ENCODE measurements around the gene SIM1. TPM values are rescaled to one million over a fixed set of nuclear protein-coding genes. Genes with fewer than 3 reads are reported as not detected.
A peak's percentile ranks its signal among the peaks of the same experiment; 100 is the strongest.

SIM1 gene
- total RNA-seq, 1 donor from 2014 or later, result not detected

DNA sequence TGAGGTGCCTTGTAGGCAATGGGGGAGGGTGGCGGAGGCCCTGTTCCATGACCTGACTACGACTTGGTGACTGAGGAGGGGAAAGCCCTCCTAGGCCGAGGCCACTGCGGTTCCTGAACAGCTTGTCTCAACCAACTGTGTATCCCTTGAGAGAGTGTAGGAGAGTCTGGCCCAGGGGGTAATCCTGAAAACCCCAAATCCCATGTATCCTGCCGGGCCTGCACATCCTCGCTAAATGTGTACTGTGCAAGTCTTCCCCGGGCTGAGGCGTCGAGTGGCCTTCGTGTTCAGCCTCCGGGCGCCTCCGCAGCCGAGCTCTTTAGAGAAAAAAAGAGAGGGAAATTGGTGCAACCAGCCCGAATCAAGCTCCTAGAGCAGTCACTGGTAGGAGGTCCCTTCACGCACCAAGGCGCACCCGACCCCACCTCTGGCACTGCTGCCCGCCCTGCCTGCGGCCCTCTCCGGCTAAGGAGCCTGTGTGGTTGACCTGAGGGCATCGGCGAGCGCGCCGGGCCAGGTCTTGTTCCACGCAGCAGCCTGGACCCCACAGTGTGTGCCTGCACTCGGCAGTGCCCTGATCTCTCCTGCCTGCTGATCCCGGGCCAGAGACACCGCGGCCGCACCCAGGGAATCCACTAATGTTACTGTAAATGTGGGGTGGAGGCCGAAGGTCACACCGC, 7.3 kb downstream of the SIM1 start:
- no peak for DNase-seq (ENCODE audit: low read depth in 2 of 2)

DNA sequence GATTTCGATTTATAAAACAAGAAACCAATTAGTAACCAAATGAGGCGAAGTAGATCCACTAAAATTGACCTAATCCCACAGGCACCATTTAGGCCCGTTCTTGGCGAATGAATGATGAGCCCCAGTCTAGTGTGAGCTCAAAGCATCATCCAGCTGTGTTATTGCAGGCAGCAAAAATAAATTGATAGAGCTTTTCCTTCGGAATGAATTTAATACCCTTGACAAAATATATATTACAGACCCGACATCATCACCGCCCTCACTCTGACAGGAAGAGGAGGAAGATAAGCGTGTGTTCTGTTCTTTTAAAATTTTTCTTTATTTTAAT, 7.8 kb downstream of the SIM1 start:
- DNase-seq (ENCODE audit: low read depth in 2 of 2), result no peak

DNA sequence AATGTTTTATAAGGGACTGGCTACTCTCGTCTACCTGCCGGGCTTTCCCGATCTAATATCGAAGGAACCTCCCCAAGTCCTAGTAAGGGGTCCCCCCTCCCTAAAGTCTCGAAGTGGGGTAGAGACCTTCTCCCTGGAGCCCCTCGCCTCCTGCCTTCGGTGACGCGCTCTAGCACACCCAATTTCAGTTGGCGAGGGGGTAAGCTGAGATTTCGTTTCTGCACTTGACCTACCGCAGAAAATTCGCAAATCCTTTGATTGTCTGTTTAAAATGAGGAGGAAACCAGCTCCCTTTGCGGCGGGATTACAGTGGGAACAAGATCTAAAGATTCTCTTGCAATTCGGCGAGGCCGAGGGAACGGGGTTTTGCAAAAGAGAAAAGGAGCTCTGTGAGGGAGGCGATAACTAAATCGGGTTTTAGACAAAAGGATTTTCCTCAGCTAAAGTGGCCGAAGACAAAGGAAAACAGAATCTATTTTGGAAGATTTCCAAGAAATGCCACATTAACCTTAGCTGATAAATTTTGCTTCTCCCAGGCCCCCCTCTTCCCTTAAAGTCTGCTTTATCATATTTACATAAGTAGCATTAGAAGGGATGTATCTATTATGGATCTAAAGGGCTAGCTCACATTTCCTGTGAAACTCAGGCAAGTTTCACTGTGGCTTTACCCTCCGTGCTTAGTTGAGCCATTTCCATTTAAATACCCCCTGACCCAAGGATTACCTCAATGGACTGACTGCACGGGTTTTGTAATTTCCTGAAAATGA, 8.4 kb downstream of the SIM1 start:
- no peak for DNase-seq (ENCODE audit: low read depth in 2 of 2)

DNA sequence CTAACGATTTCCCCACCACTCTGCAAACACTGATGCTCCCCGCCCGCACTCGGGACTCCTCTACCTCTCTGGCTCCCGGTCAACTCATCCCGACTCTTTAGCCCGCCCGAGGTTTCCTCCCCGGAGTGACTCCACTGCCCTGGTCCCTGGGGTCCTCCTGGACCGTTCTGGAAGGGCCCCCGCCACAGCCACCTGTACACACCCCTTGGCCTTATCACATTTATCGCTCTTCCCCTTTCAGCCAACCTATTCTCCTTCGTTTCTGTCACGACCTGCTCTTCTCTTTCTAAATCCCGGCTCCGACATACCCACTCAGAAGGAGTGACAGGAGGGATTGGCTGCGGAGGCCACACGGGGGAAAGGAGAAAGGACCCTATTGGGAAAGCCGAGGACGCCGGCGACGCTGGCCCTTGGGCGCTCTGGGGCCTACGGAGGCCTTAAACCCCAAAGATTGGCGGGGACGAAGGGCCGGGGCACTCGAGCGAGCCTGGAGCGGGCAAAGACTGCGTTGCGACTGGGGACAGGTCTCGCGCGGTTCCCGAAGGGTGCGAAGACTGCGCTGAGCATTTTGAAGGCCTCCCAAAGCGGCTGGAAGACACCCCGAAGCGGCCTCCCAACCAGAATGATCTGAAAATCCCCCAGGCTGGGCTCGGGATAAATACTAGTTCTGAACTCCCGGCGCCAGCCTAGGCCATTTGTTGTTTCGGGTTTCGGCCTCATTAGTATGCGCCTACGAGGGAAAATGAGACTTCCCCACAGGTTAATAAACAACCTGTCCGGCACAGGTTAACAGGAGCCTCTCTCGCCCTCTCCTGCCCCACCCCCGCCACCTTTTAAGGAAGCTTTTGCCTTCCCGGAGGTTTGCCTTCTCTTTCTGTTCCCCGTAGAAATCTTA, 9.2 kb downstream of the SIM1 start:
- DNase-seq (ENCODE audit: low read depth in 2 of 2), result no peak

DNA sequence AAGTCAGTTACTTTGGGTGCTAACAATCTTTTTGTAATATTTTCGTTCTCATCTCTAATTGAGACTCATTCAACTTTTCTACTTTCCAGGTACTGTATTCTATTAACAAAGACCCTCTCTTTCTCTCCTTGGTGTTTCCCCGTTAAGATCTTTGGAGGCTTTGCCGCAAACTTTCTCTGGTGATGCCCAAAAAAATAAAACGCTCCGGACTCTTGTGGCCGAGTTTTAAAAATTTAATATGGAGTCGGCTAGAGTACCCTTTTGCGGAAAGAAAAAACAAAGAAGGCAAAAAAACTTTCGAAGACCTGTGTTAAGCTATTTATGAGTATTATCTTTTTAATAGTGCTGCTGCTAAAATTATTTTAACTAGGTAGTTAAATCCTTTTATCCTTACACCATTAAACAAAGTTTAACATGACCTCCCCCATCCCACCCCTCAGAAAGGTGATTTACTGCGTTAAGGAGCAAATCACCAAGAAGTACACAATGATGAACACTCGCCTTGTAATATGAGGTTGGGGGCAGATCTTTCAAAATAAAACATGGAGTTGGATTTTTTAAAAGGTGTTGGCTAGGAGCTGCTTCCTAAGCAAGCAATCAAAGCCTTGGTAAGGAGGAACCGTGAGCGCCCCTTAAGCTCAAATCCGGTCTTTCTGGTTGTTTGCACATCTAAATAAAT, 10.0 kb downstream of the SIM1 start:
- DNase-seq (ENCODE audit: low read depth in 2 of 2), result no peak

DNA sequence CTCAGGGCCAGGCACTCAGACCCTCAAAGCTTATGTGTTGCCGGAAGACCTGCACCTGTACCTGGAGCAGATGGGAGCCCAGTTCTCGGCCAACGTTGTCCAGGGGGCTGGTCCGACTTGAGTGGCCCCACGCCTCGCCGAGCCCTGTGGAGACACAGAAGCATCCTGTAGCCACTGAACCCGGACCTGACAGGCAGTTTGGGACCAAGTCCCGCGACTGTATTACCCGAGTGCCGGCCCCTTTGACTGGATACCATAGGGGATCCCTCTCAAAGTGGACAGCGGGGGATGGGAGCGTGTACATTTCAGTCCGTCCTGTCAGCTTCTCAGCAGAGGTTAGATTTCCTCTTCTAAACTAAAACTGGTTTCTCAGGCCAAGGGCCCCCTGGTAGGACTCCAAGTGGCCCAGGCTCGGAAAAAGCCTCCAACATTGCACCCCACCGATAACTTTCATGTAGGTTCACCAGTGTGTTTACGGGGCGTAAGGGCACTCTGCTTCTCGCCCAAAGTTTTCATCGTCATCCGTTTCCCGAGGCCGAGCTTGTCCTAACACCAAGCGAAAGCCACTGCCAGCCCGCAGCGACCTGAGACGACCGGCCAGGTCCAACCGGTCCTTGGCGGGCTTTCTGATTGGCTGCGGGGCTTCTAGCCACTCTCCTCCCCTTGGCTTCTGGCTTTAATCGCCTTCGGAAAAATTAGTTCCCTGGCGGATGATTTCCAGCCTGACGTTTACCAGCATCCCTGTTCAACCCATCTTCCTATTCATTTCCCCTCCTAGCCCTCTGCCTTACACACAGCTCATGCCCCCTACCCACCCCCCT, 10.8 kb downstream of the SIM1 start:
- no peak for DNase-seq (ENCODE audit: low read depth in 2 of 2)

DNA sequence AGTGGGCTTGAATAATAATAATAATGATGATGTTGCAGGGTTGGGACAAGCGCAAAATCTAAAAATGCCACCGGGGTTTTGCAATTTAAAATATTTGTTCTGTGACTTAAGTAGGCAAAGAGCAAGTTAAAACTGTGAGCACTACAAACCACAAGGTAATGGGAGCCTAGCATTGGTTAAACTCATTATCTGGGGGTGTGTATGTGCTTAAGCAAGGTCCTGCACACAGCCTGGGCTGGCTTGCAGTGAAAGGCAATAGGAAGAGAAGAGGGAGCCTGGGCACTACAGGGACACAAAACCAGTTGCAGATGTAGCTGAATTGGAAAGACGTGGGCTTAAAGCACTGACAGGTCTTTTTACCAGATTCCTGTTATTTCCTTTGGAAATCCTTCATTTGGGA, 11.7 kb downstream of the SIM1 start:
- no peak for DNase-seq (ENCODE audit: low read depth in 2 of 2)

DNA sequence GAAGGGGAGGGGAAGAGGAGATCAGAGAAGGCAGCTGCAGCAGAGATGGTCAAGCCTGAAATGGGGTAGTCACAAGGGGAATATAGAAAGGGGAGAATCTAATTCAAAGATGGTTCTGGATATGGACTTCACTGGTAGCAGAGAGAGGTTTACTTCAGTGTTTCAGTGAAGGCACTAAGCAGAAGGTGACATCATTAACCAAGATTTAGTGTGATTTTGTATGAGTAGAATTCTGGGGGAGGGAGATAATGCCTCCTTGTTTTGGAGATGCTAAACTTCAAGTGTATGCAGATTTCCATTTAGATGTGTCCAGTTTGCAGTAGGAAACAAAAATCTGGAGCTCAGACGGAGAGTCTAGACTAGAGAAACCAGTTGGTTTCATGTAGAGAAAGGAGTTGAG, 13.1 kb downstream of the SIM1 start:
- no peak for DNase-seq (ENCODE audit: low read depth in 2 of 2)

DNA sequence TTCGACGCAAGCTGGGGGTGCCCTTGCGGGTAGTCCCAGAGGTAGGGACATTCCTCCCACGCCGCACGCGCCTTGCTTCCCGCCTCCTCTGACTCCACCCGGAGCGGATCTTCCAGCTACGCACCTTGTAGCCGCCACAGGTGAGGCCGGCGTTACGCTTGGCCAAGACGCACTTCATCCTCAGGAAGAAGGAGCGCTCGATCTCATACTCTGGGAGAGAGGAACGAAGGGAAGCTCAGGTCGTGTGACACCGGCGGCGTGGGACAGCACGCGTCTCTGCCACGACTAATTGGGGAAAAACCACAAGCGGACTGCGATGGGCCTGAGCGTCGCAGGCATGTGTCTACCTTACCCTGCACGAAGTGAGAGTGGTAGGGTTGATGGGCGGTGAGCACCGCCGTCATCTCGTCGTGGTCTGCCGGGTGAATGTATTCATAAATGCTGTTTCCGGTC, 15.5 kb downstream of the SIM1 start:
- DNase-seq (ENCODE audit: low read depth in 2 of 2), result no peak

DNA sequence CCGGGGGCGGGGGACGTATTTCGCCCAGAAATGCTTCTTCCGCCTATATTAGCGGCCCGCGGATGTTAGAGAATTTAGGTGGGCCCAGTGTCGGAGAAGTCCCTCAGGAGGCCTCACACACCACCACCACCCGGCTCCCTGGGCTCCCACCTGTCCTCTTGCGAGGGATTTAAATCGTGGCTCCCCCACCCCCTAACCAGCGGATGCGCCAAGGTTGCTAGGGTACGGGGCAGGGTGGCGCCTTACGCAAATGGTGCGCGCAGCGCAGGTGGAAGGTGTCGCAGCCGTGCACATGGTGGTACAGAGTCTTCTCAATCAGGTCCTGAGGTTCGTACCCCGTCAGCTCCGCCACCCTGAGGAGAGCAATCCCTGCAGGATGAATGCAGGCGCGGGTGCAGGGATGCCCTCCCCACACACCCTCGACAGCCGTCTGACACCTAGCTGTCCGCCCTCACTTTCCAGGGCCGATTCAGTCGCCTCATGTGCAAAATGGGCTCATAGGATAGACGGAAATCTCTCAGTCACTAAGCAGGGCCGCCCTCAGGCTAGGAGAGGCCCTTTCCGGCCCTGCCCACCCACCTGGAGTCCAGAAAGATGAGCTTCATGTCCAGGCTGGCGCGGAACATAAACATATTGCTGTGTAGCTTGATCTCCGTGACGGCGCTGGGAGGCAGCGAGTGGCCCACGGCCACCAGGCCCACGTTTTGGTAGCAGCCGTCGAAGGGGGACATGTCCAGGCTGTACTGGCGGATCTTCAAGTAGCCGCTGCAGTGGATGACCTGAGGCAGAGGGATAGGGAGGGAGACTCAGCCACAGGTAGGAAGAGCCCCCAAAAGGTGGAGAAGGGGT, 16.6 kb downstream of the SIM1 start:
- no peak for DNase-seq (ENCODE audit: low read depth in 2 of 2)

DNA sequence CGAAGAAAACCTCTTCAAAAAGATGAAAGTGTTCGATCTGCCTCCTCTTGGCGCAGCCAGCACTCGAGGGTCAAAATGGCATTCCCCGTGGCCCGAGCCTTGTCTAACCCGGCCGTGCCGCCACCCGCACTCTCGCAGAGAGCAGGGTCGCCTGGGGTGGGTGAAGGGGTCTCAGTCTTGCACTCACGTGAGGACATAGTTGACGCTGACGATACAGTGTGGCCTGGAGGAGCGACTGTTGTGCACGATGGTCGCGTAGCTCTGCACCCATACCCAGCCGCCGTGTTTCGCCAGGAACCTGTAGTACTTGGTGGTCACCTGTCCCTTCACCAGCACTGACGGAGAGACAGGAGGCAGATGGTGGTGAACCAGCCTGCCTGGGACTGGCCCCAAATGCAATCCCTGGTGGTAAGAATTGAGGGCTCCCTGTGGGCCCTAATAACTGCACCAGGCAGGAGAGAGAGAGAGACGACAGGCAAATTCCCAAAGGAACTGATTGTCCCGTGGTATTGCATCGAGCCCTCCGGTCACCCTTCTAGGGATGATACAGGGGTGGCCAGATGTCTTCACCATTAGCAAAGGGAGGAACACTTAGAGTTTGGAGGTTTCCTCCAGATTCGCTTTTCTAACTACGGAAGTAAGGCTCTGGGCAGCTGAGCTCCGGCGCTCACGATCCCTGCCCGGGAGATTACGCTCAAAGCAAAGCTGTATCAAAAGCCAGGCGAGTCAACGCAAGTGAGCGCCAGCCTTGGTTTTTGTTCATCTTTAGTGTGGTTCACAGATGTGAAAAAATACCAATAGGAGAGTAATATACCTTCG, 17.4 kb downstream of the SIM1 start:
- DNase-seq (ENCODE audit: low read depth in 2 of 2), result peak in 1 of 2 donors; percentile 29

DNA sequence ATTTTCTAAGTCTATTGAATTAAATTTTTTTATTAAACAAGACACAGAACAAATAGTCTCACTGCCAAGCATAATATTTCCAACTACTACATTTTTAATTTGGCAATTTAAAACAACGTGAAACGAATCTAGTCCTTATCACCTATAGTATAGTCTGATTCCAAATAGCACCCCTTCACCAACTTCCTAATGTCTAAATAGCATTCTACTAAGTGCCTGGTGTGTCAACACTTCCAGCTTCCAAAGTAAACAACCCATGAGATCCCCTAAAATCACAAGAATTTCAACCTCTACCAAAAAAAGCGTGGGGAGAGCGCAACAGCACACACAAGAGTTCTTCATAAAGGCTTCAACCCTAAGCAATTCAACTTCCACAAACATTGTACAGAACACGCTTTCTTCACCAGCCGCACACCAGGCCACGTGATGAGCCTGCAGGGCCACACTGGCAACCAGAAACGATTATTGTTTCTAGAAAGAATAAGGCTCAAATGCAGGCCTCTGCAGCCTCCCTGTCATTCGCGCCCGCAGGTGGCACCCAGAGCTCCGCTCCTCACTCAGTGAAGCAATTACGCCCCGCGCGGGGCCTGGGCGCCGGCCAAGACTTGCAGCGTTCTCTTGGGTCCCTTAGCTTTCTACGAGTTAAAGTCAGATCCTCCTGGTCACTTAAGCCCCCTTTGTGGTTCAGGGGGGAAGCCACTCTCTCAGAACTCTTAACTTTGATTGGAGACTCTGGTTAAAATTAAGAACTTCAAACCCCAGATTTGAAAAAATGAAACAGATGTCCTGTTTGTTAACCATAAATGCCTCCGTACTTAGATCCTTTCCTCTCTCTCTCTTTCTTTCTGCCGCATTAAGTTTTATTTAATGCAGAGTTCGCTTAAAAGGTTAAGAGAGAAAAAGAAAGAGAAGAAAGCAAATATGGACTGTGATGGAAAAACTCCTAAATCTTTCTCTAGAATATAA, 18.3 kb downstream of the SIM1 start:
- no peak for DNase-seq (ENCODE audit: low read depth in 2 of 2)

DNA sequence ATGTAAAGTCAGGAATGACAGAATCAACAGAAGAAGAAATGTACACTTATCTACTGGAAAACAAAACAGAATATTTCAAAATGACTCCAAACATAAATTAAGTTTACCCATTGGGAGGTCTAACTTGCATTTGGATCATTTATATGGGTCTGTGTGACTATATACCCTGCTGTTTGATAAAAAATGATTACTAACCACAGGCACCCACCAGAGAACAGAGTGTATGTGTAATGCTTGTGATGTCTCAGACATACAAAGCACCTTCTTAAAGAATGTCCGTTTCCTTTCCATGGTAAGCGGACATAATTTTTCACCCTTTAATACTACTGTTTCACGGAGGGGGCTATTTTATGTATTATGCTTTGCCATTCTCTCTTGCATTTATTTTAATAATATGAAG, 19.2 kb downstream of the SIM1 start:
- no peak for DNase-seq (ENCODE audit: low read depth in 2 of 2)

DNA sequence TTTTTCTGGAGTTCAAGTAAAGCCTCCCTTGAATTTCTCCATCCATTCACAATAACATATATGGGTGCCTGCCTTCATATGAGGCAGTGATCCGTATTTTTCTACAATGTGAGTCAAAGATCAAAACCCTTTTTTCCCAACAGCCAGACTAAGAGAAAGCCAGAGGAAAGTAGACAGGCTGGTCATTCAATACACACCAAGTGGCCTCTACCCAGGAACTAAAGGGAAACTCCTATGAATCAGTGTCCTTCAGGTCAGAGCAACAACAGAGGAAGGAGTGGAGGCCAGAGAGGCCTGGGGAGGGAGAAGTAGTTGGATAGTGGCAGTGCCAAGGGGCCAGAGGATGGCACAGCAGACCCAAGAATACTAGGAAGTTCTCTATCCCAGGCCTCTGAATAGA, 23.8 kb downstream of the SIM1 start:
- no peak for DNase-seq (ENCODE audit: low read depth in 2 of 2)

DNA sequence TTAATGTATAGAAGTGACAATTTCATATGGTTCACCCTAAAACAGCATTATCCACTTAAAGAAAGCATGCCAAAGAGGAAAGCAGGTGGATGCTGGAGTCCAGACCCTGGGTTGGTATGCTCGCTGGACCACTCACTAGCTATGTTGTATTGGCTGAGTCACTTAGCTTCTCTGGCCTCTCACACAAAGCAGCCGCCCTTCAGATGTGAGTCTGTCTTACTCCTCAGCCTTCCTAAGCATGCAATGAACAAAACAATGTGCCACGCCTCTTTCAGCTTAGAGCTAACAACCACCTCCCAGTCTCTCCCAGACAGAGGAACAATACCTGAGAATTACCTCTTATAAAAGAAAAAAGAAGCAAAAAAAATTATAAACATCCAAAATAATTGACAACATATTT, 29.4 kb downstream of the SIM1 start:
- no peak for DNase-seq (ENCODE audit: low read depth in 2 of 2)

DNA sequence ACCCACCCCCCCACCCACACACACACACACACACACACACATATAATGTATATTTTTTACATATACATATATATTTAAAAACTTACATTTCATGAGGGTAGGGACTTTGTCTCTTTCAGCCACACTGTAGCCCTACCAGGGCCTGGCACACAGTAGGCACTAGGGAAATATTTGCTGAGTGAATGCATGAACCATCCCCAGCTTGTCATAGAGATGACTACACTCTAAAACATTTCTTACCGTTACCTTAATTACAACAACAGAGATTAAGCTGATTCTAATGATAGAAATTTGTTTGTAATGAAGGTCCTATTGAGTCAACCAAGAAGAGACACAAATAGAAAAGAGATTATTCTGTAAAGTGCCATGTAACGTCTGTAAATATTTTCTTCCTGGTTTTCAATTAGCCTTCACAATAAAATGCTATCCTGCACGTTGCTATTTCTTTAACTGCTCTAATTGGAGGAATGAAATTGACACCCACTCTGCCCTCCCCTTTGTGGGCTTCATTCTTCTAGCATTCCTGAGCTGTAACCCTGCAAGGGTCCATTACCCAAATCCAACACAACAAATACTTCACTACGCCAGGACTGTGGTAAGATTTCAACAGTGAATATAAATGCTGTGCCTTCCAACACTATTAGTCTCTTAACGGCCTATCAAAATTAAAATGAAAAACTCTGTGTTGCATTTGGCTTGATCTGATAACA, 30.8 kb downstream of the SIM1 start:
- DNase-seq (ENCODE audit: low read depth in 2 of 2), result no peak

DNA sequence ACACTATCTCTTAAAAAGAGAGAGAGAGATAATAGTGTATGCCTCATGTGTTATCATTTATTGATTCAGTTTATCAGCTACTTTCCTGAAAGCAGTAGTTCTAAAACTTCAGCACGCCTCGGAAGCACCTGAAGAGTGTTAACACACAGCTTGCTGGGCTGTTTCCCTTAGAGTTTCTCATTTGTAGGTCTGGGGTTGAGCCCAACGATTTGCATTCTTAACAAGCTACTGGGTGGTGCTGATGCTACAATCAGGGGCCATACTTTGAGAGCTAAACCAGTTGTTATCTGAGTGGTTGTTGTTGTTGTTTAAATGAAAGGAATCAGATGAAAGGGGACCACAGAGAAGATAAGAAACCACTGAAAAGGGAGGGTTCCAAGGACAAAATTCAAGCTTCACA, 32.6 kb downstream of the SIM1 start:
- DNase-seq (ENCODE audit: low read depth in 2 of 2), result no peak

Data from lung microvascular endothelial cell (primary cell).